Adipocyte (in vitro differentiated cells): ENCODE measurements around the gene TNNT1.

Experiments used
- DNase-seq: peaks from one replicate; pipeline ENCODE4 v3.0.0-alpha.2; 2015; ENCODE audit warnings: low read depth
- H3K27me3 ChIP-seq: replicated peaks from 2 replicates; pipeline ENCODE4 v1.7.0; 2013; ENCODE audit warnings: mild to moderate bottlenecking, low read length, moderate library complexity; ENCODE audit not compliant: control insufficient read depth, insufficient read depth
- H3K36me3 ChIP-seq: 2 replicates; pipeline ENCODE4 v1.7.0; 2013; ENCODE audit warnings: low read length, mild to moderate bottlenecking, moderate library complexity; ENCODE audit not compliant: control insufficient read depth, insufficient read depth, severe bottlenecking
- H3K4me1 ChIP-seq: 2 replicates; pipeline ENCODE4 v1.7.0; 2013; ENCODE audit warnings: mild to moderate bottlenecking, low read length, moderate library complexity; ENCODE audit not compliant: control insufficient read depth, insufficient read depth
- H3K4me3 ChIP-seq: 2 replicates; pipeline ENCODE4 v1.7.0; 2013; ENCODE audit warnings: mild to moderate bottlenecking, low read length, moderate library complexity
- H3K9ac ChIP-seq: 2 replicates; pipeline ENCODE4 v1.7.0; 2013; ENCODE audit warnings: mild to moderate bottlenecking, low read length, moderate library complexity
- H3K9me3 ChIP-seq: 2 replicates; pipeline ENCODE4 v1.7.0; 2013; ENCODE audit warnings: mild to moderate bottlenecking, low read length, moderate library complexity; ENCODE audit not compliant: control insufficient read depth

Gene TNNT1

GRCh38 chr19:55166530-55167268 lies 17.7 kb upstream of the TNNT1 start, which contains the start of gene DNAAF3:
DNAAF3 (minus strand) TSS chr19:55166613; CDS start chr19:55166413, 200 bp downstream.
- Histone ChIP-seq H3K36me3 (no peaks in the 10 kb centered on the region), H3K4me1 (peaks cover 6% of the 10 kb centered on the region), H3K9me3 (no peaks in the 10 kb centered on the region), H3K27me3 (peaks cover 20% of the 10 kb centered on the region), H3K4me3 (peak within 1 kb of the TSS; percentile 79), H3K9ac (no peak within 1 kb of the TSS)
- peak; percentile 97 for DNase-seq

GRCh38 chr19:55165952-55166529 lies 17.0 kb upstream of the TNNT1 start:
- Histone ChIP-seq H3K9ac (no peak overlapping the region), H3K36me3 (no peaks in the 10 kb centered on the region), H3K4me1 (peaks cover 6% of the 10 kb centered on the region), H3K27me3 (peaks cover 24% of the 10 kb centered on the region), H3K9me3 (no peaks in the 10 kb centered on the region), H3K4me3 (peak overlapping the region; percentile 79)
- DNase-seq, result peak; percentile 47

GRCh38 chr19:55161571-55162322 lies 12.7 kb upstream of the TNNT1 start:
- Histone ChIP-seq H3K9me3 (no peaks in the 10 kb centered on the region), H3K4me3 (no peak overlapping the region), H3K9ac (no peak overlapping the region), H3K36me3 (no peaks in the 10 kb centered on the region), H3K27me3 (peaks cover 25% of the 10 kb centered on the region), H3K4me1 (peaks cover 6% of the 10 kb centered on the region)
- no peak for DNase-seq

- Histone ChIP-seq H3K9me3 (no peaks in the 10 kb centered on the region), H3K27me3 (peaks cover 25% of the 10 kb centered on the region)
- DNase-seq, result no peak
Observed at GRCh38 chr19:55160986-55161365, 12.0 kb upstream of the TNNT1 start.

GRCh38 chr19:55160128-55160985 lies 11.4 kb upstream of the TNNT1 start:
- H3K4me1 ChIP-seq, result peaks cover 6% of the 10 kb centered on the region
- peak; percentile 88 for DNase-seq

More at GRCh38 chr19:55160986-55161365, 12.0 kb upstream of the TNNT1 start:
- H3K9ac ChIP-seq, result no peak overlapping the region
- no peaks in the 10 kb centered on the region for H3K36me3 ChIP-seq
- H3K4me1 ChIP-seq, result peaks cover 6% of the 10 kb centered on the region
- no peak overlapping the region for H3K4me3 ChIP-seq

GRCh38 chr19:55158848-55159749 lies 10.1 kb upstream of the TNNT1 start:
- H3K4me1 ChIP-seq, result peaks cover 6% of the 10 kb centered on the region
- no peak for DNase-seq
- H3K4me3 ChIP-seq, result no peak overlapping the region
- H3K9ac ChIP-seq, result no peak overlapping the region
- H3K9me3 ChIP-seq, result no peaks in the 10 kb centered on the region
- no peaks in the 10 kb centered on the region for H3K36me3 ChIP-seq
- H3K27me3 ChIP-seq, result peaks cover 25% of the 10 kb centered on the region

More at GRCh38 chr19:55160128-55160985, 11.4 kb upstream of the TNNT1 start:
- Histone ChIP-seq H3K27me3 (peaks cover 25% of the 10 kb centered on the region), H3K4me3 (no peak overlapping the region), H3K9me3 (no peaks in the 10 kb centered on the region), H3K36me3 (no peaks in the 10 kb centered on the region), H3K9ac (no peak overlapping the region)

- peaks cover 25% of the 10 kb centered on the region for H3K27me3 ChIP-seq
- no peak for DNase-seq
- H3K36me3 ChIP-seq, result no peaks in the 10 kb centered on the region
- peaks cover 6% of the 10 kb centered on the region for H3K4me1 ChIP-seq
- no peak overlapping the region for H3K9ac ChIP-seq
- no peak overlapping the region for H3K4me3 ChIP-seq
- no peaks in the 10 kb centered on the region for H3K9me3 ChIP-seq
Observed at GRCh38 chr19:55158423-55158822, 9.4 kb upstream of the TNNT1 start.

GRCh38 chr19:55157064-55157908 lies 8.3 kb upstream of the TNNT1 start, which contains the start of gene TNNI3:
TNNI3 (minus strand) TSS chr19:55157732; CDS start chr19:55157589, 143 bp downstream.
- H3K4me3 ChIP-seq, result no peak within 1 kb of the TSS
- H3K9me3 ChIP-seq, result no peaks in the 10 kb centered on the region
- H3K4me1 ChIP-seq, result peaks cover 6% of the 10 kb centered on the region
- DNase-seq, result no peak
- H3K9ac ChIP-seq, result no peak within 1 kb of the TSS
- H3K27me3 ChIP-seq, result peaks cover 20% of the 10 kb centered on the region
- no peaks in the 10 kb centered on the region for H3K36me3 ChIP-seq

GRCh38 chr19:55156202-55157063 lies 7.4 kb upstream of the TNNT1 start:
- Histone ChIP-seq H3K9ac (no peak overlapping the region), H3K9me3 (peaks cover 4% of the 10 kb centered on the region), H3K27me3 (peaks cover 14% of the 10 kb centered on the region), H3K4me1 (peaks cover 6% of the 10 kb centered on the region), H3K4me3 (no peak overlapping the region), H3K36me3 (no peaks in the 10 kb centered on the region)
- no peak for DNase-seq
